ENCODE measurements around the gene PRKN. TPM values are rescaled to one million over a fixed set of nuclear protein-coding genes. Genes with fewer than 3 reads are reported as not detected.

The PRKN gene
- total RNA-seq, 4 donors from 2014 or later: 9.6 to 17.0 (median 11.6) TPM

DNA sequence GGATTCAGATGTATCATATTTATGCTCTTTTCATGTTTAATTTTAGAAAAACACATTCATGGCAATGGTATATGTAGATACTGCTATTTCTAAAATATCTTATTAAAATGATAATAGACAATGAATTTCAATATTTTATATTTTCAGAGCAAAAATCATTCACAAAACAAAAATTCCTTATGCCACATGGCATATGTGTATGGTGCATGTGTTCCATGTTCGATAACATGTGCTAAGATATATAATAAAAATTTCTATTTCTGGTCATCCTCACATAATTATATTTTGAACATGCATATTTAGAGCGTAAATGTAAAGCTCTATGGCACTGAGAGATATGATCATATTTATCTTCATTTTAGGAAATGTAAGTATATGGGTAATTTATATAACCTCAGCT is 847.5 kb downstream of the PRKN start:
- TF ChIP-seq, protein P1, sequence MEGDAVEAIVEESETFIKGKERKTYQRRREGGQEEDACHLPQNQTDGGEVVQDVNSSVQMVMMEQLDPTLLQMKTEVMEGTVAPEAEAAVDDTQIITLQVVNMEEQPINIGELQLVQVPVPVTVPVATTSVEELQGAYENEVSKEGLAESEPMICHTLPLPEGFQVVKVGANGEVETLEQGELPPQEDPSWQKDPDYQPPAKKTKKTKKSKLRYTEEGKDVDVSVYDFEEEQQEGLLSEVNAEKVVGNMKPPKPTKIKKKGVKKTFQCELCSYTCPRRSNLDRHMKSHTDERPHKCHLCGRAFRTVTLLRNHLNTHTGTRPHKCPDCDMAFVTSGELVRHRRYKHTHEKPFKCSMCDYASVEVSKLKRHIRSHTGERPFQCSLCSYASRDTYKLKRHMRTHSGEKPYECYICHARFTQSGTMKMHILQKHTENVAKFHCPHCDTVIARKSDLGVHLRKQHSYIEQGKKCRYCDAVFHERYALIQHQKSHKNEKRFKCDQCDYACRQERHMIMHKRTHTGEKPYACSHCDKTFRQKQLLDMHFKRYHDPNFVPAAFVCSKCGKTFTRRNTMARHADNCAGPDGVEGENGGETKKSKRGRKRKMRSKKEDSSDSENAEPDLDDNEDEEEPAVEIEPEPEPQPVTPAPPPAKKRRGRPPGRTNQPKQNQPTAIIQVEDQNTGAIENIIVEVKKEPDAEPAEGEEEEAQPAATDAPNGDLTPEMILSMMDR (IDR thresholded peaks at IDR 0.05; ENCODE audit: low read depth): no peak

GRCh38 chr6:161876231-161876630 is 851.3 kb downstream of the PRKN start:
- TF ChIP-seq, protein P1 (IDR thresholded peaks at IDR 0.05; ENCODE audit: low read depth): no peak

DNA sequence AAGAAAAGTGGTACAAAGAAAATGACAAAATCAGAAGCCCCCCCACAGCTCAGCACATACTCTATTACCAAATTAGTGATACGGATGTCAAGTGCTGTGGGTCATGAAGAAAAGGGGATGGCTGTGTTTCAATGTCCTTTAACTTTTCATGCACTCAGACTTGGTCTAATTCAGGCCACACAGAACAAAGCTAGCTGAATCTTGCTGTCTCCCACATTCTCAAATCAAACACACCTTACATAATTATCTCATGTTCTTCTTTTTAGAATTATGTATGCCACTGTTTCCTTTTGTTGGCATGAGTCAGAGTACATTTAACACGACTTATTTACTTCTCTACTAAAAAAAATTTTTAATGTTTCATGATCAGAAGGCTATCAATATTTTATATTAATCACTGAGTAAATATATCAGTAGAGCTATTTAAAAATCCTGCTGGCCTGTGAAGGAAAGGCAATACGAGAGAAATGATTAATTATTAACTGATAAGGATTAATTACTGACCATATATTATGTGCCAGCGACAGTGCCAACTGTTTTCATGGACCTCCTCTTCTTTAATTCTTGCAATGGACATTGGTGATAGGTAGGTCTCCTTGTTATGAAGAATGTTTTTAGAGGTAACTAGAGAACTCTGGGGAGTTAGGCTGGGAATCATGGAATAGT is 857.2 kb downstream of the PRKN start:
- TF ChIP-seq, protein P1 (IDR thresholded peaks at IDR 0.05; ENCODE audit: low read depth): no peak

DNA sequence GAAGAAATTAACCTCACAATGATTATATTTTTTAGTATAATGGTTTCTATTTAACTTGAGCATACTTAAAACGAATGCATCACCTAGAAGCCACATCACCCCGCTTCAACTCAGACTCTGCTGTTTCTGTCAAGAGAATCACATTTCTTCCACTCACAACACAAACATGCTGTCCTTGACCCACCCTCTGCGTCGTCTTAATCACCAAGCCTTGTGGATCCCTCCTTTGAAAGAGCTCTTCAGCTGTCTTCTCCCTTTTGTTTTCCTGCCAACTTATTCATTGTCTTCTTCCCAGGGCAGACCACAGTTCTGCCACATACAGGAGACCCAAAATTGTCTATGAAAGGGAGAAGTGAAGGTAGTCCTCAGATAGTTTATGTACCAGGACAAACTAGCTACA is 858.1 kb downstream of the PRKN start:
- TF ChIP-seq, protein P1 (IDR thresholded peaks at IDR 0.05; ENCODE audit: low read depth): no peak

DNA sequence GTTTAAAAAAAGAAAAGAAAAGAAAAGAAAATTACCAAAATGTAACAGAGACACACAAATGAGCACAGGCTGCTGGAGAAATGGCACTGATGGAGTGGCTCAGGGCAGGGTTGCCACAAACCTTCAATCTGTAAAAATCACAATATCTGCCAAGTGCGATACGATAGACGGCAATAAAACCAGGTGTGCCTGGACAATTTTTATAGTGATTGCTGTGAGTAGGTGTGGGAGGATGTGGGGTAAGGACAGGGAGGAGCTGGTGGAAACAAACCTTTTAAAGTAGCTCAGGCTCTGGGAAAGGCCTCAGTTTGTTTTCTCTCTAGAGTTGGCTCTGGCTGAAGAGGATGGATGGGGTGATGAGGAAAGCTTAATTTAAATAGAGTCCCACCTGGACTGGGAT is 861.0 kb downstream of the PRKN start:
- TF ChIP-seq, protein P1 (IDR thresholded peaks at IDR 0.05; ENCODE audit: low read depth): no peak

DNA sequence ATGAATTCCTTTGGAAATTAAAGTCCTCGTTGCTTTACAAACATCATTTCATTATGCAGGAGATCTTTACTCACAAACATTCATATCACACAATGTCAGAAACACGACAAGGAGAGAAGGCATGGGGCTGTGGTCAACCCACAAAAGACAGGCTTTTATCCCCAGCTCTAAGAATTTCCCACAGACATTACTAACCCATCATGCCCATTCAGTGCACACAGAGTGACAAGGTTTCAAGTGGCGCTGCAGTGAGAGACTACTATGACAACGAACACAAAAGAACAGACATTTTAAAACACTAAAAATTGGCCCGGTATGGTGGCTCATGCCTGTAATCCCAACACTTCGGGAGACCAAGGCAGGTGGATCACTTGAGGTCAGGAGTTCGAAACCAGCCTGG is 873.9 kb downstream of the PRKN start:
- TF ChIP-seq, protein P1 (IDR thresholded peaks at IDR 0.05; ENCODE audit: low read depth): no peak

GRCh38 chr6:161850562-161850961 is 877.0 kb downstream of the PRKN start:
- TF ChIP-seq, protein P1 (IDR thresholded peaks at IDR 0.05; ENCODE audit: low read depth): no peak
